GM23248 (cell line): ENCODE results near the gene MOB3B. TPM values are rescaled to one million over a fixed set of nuclear protein-coding genes. Genes with fewer than 3 reads are reported as not detected.
"Not testable (repeated sequence)": the region's sequence is repeated elsewhere in the genome, so short reads cannot be mapped to it uniquely, and the experiment has no call there.

Experiments used
- DNase-seq: peaks from one replicate; pipeline ENCODE4 v3.0.0-alpha.2; 2015
- H2AFZ ChIP-seq: fragments of 200-600 bp; sonication (generic); 2 replicates; pipeline ENCODE4 v1.6.1; 2016; ENCODE audit warnings: antibody characterized with exemption
- H3F3A ChIP-seq: fragments of 200-600 bp; sonication (generic); 2 replicates; pipeline ENCODE4 v1.6.1; 2016; ENCODE audit warnings: mild to moderate bottlenecking, antibody characterized with exemption, mixed run types; ENCODE audit not compliant: insufficient read depth
- H3K27ac ChIP-seq: fragments of 200-600 bp; sonication (generic); 2 replicates; pipeline ENCODE4 v1.5.1; 2016; ENCODE audit warnings: mild to moderate bottlenecking
- H3K27me3 ChIP-seq: fragments of 200-600 bp; sonication (generic); replicated peaks from 2 replicates; pipeline ENCODE4 v1.6.1; 2016; ENCODE audit warnings: mild to moderate bottlenecking; ENCODE audit not compliant: insufficient read depth
- H3K36me3 ChIP-seq: fragments of 200-600 bp; sonication (generic); 2 replicates; pipeline ENCODE4 v1.6.1; 2016; ENCODE audit warnings: low read depth, mild to moderate bottlenecking
- H3K4me1 ChIP-seq: fragments of 200-600 bp; sonication (generic); 2 replicates; pipeline ENCODE4 v1.6.1; 2016; ENCODE audit warnings: mild to moderate bottlenecking; ENCODE audit not compliant: insufficient read depth
- H3K4me2 ChIP-seq: fragments of 200-600 bp; sonication (generic); one replicate; pipeline ENCODE4 v1.6.1; 2016; ENCODE audit warnings: mild to moderate bottlenecking; ENCODE audit not compliant: unreplicated experiment
- H3K4me3 ChIP-seq: fragments of 200-600 bp; sonication (generic); 2 replicates; pipeline ENCODE4 v1.5.1; 2016; ENCODE audit warnings: mild to moderate bottlenecking
- H3K79me2 ChIP-seq: fragments of 200-600 bp; sonication (generic); 2 replicates; pipeline ENCODE4 v1.6.1; 2016; ENCODE audit warnings: mild to moderate bottlenecking; ENCODE audit not compliant: insufficient read depth
- H3K9ac ChIP-seq: fragments of 200-600 bp; sonication (generic); 2 replicates; pipeline ENCODE4 v1.6.1; 2016; ENCODE audit warnings: mild to moderate bottlenecking
- H3K9me2 ChIP-seq: fragments of 200-600 bp; sonication (generic); 2 replicates; pipeline ENCODE4 v1.6.1; 2016; ENCODE audit warnings: mixed run types, mild to moderate bottlenecking, moderate library complexity; ENCODE audit not compliant: insufficient read depth
- H3K9me3 ChIP-seq: fragments of 200-600 bp; sonication (generic); one replicate; pipeline ENCODE4 v1.6.1; 2017; ENCODE audit warnings: low read depth
- H4K20me1 ChIP-seq: fragments of 200-600 bp; sonication (generic); 2 replicates; pipeline ENCODE4 v1.6.0; 2016; ENCODE audit not compliant: insufficient read depth
- EZH2 ChIP-seq: fragments of 200-600 bp; sonication (generic); IDR thresholded peaks from 2 replicates; pipeline ENCODE4 v1.6.1; 2018; ENCODE audit warnings: antibody characterized with exemption, mild to moderate bottlenecking; ENCODE audit not compliant: insufficient read depth, poor library complexity, severe bottlenecking
- EZH2phosphoT487 ChIP-seq: fragments of 200-600 bp; sonication (generic); IDR thresholded peaks from 2 replicates; pipeline ENCODE4 v1.6.1; 2018; ENCODE audit warnings: antibody characterized with exemption, moderate library complexity, mild to moderate bottlenecking, low read depth; ENCODE audit not compliant: insufficient read depth
- WGBS, 2 experiments: methylation state at CpG; one replicate each; pipeline ENCODE4 v1.1.6; 2015 to 2017; ENCODE audit warnings: low lambda C conversion rate in 2 of 2, low coverage in 1 of 2; ENCODE audit errors: missing lambda C conversion rate in 2 of 2; 5-methylcytosine and 5-hydroxymethylcytosine counted together
- in situ Hi-C: fragments of 300-500 bp; cut with MboI; formaldehyde crosslinking; loops from 2 replicates; pipeline ENCODE4 v1.15.0; 2020
- polyA plus RNA-seq: library from polyadenylated mRNA; unstranded; fragments of >200 nt; fragmentation: Nextera tagmentation; extraction: Ambion mirVana; gene quantifications from 2 replicates; pipeline ENCODE4 v1.2.1, GENCODE V29; 2016
- total RNA-seq: library from RNA; depleted of rRNA; stranded (reverse); fragments of >200 nt; shearing (Covaris generic); gene quantifications from 2 replicates; pipeline ENCODE4 v1.2.3, GENCODE V29; 2014

MOB3B gene
- total and polyA plus RNA-seq, 2 experiments from 2014 or later, result 0.06 TPM; not detected in 1

DNA sequence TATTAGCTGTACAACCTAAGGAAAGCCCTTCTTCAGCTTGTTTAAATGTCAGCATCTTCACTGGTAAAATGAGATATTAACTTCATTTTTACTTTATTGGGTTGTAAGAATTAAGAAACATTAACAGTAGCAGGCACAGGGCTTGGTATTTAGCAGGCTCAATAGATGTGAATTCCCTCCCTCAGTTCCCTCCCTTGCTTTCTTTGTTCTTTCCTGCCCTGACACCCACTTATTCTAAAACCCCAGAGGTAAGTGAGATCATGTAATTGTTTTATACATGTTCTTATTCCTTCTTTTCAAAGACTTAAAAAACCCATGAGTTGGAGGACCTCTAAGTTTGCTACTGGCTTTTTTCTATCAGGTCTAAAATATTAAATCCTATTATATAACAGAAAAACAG lies 78.9 kb downstream of the MOB3B start:
- H3K4me1 ChIP-seq, result no peaks in the 10 kb centered on the region
- H3K27ac ChIP-seq, result no peak overlapping the region
- no peaks in the 10 kb centered on the region for H3K9me2 ChIP-seq
- no peak overlapping the region for H2AFZ ChIP-seq
- no peak overlapping the region for H3K4me2 ChIP-seq
- DNase-seq, result no peak
- H3K27me3 ChIP-seq, result no peaks in the 10 kb centered on the region
- H3K4me3 ChIP-seq, result no peak overlapping the region
- no peaks in the 10 kb centered on the region for H3K9me3 ChIP-seq
- TF ChIP-seq EZH2phosphoT487 (no peak), EZH2 (no peak)
- in situ Hi-C loops, result no loop called here
- H4K20me1 ChIP-seq, result no peaks in the 10 kb centered on the region
- no peak overlapping the region for H3K9ac ChIP-seq
- H3K36me3 ChIP-seq, result no peaks in the 10 kb centered on the region
- H3K79me2 ChIP-seq, result no peaks in the 10 kb centered on the region
- no peaks in the 10 kb centered on the region for H3F3A ChIP-seq

DNA sequence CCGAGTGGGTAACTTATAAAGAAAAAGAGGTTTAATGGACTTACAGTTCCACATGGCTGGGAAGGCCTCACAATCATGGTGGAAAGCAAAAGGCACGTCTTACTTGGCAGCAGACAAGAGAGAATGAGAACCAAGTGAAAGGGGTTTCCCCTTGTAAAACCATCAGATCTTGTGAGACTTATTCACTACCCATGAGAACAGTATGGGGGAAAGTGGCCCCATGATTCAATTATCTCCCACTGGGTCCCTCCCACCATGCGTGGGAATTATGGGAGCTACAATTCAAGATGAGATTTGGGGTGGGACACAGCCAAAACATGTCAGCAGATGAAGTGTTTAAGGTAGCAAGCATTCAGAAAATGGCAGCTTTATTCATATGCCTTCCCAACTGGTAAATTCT lies 81.3 kb downstream of the MOB3B start:
- H3K27ac ChIP-seq, H3K4me2 ChIP-seq, H4K20me1 ChIP-seq, H3K4me3 ChIP-seq, H3K9me3 ChIP-seq, DNase-seq, H3K9ac ChIP-seq, H2AFZ ChIP-seq, H3K9me2 ChIP-seq, H3K27me3 ChIP-seq, H3K4me1 ChIP-seq, H3K36me3 ChIP-seq, H3F3A ChIP-seq, in situ Hi-C loops, H3K79me2 ChIP-seq: not testable (repeated sequence)
- 23 to 29% methylated on average over 3 of the region's 3 CpGs for WGBS, 2 experiments

DNA sequence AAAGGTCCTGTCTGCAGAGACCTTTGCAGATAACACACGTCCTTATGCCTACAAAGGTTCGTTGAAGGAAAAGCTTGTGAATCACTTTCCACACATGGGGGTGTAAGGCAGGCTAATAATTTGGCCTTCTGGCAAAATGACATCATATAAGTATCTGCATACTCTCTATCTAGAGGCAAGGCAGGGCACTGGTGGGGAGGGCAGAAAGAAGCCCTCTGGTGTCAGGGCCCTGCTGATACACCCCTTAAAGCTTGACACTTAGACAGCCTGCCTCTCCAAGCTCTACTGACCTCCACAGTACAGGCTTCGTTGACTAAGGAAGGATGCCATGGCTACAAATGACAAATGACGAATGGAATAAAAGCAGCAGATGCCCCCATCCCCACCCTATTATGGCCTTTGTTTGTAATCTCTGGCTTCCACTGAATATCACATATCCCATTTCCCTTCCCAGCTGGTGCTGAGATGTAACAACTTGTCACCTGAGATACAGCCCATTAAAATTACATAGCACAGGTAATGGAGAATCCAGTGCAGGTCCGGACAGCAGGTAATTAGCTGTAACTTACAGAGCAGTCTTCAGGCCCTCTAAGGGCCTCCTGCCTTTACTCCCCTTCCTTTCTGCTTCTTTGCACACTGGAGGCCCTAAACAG lies 82.5 kb downstream of the MOB3B start:
- H3K79me2 ChIP-seq, result no peaks in the 10 kb centered on the region
- TF ChIP-seq EZH2 (no peak), EZH2phosphoT487 (no peak)

DNA sequence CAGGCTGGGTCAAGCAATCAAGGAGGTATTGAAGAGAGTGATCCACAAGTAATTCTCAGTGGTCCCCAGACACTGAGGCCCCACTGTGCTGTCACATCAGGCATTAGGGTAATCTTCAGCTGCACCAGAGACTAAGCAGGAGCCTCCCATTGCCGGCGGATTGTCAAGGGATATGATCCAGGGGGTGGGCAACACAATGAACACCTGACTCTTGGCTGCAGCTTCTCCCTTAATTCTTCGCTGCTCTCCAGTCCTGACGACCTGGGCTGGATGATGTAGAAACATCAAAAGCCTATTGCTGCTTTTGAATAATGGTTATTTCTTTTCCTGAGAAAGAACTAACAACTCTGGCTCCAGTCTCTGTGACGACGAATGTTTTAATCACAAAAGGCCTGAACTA lies 83.9 kb downstream of the MOB3B start:
- no peak overlapping the region for H3K4me2 ChIP-seq
- no peaks in the 10 kb centered on the region for H3K4me1 ChIP-seq
- H2AFZ ChIP-seq, result no peak overlapping the region
- no peaks in the 10 kb centered on the region for H3F3A ChIP-seq
- in situ Hi-C loops, result no loop called here
- no peak for DNase-seq
- no peaks in the 10 kb centered on the region for H3K79me2 ChIP-seq
- 47 to 49% methylated on average over 6 of the region's 6 CpGs for WGBS, 2 experiments
- TF ChIP-seq EZH2, result no peak
- TF ChIP-seq EZH2phosphoT487, result no peak
- H4K20me1 ChIP-seq, result no peaks in the 10 kb centered on the region
- H3K4me3 ChIP-seq, result no peak overlapping the region
- H3K27ac ChIP-seq, result no peak overlapping the region
- H3K9me2 ChIP-seq, result no peaks in the 10 kb centered on the region
- H3K36me3 ChIP-seq, result no peaks in the 10 kb centered on the region
- H3K9me3 ChIP-seq, result no peaks in the 10 kb centered on the region
- H3K27me3 ChIP-seq, result no peaks in the 10 kb centered on the region; the same call in 1 of the 2 replicates
- H3K9ac ChIP-seq, result no peak overlapping the region

More for the DNA sequence above, 82.5 kb downstream of the MOB3B start:
- no peak for DNase-seq
- Histone ChIP-seq H3K27me3 (no peaks in the 10 kb centered on the region; the same call in 1 of the 2 replicates), H2AFZ (no peak overlapping the region), H3K4me2 (no peak overlapping the region), H3K9me2 (no peaks in the 10 kb centered on the region), H3K4me1 (no peaks in the 10 kb centered on the region), H3F3A (no peaks in the 10 kb centered on the region), H4K20me1 (no peaks in the 10 kb centered on the region), H3K36me3 (no peaks in the 10 kb centered on the region), H3K4me3 (no peak overlapping the region), H3K27ac (no peak overlapping the region), H3K9ac (no peak overlapping the region), H3K9me3 (no peaks in the 10 kb centered on the region)
- WGBS, 2 experiments, result 44% methylated on average over 5 of the region's 5 CpGs
- in situ Hi-C loops, result no loop called here

DNA sequence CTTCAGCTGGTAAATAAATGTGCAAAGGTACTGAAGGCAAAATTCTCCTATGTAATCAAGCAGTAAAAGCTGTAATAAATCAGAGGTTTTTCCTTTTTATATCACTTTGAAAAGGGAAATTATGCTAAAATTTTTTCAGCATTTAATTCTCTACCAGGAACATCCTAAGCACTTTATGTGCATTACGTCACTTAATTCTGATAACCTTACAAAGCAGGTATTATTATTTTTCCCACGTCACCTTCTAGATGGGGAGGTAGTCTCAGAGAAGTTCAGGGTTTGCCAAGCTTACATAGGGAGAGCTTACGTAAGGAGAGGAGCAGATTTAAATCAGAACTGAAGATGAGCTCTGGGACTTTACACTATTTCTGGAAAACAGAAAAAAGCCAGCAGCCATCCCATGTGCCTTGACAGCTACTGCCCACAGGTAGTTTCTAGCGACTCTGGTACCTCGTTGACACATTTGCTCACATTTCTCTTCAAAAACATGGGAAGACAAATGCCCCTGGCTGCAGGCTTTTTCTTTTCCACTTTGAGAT lies 84.5 kb downstream of the MOB3B start:
- Histone ChIP-seq H3K4me1 (no peaks in the 10 kb centered on the region), H3K36me3 (no peaks in the 10 kb centered on the region), H3K9me2 (no peaks in the 10 kb centered on the region), H3K4me3 (no peak overlapping the region), H3K27me3 (no peaks in the 10 kb centered on the region; the same call in 1 of the 2 replicates), H3F3A (no peaks in the 10 kb centered on the region), H3K9ac (no peak overlapping the region), H3K4me2 (no peak overlapping the region), H3K27ac (no peak overlapping the region), H2AFZ (no peak overlapping the region), H4K20me1 (no peaks in the 10 kb centered on the region), H3K9me3 (no peaks in the 10 kb centered on the region), H3K79me2 (no peaks in the 10 kb centered on the region)
- TF ChIP-seq EZH2phosphoT487 (no peak), EZH2 (no peak)
- in situ Hi-C loops, result no loop called here
- 49 to 52% methylated on average over 5 of the region's 5 CpGs for WGBS, 2 experiments
- no peak for DNase-seq
